Activated CD8-positive, alpha-beta memory T cell treated with anti-CD3 and anti-CD28 coated beads for 48 hours (primary cell): Measurements from ENCODE around the gene ZBTB7B.

Source experiments
- DNase-seq, 3 experiments: peaks; one replicate each; pipeline ENCODE4 v3.0.0-alpha.2; 2020; ENCODE audit warnings: low read depth in 2 of 3, low spot score in 2 of 3

Gene ZBTB7B

DNA sequence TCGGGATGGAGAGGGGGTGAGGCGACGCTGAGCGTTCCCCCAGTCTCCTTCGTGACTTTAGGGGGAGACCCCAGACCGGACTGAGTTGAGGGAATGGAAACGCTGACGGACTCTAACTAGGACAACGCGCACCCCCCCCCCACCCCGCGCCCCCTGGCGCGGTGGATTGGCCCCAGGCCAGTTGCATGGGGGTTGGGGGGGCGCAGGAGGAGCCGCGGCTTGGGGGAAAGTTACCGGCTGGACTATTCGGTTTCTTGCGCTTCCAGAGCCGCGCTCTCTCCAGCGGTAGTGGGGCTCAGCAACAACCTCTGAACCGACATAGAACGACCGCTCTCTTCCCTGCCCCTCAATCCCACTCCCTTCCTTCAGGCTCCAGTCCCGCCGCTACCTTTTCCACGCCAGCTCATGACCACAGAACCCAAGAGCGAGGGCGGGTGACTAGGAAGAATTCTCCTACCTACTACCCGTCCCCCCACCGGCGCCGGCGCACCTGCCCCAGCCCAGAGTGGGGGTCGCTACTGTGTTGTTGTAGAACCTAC, 694 bp downstream of the ZBTB7B start:
- DNase-seq = no peak

DNA sequence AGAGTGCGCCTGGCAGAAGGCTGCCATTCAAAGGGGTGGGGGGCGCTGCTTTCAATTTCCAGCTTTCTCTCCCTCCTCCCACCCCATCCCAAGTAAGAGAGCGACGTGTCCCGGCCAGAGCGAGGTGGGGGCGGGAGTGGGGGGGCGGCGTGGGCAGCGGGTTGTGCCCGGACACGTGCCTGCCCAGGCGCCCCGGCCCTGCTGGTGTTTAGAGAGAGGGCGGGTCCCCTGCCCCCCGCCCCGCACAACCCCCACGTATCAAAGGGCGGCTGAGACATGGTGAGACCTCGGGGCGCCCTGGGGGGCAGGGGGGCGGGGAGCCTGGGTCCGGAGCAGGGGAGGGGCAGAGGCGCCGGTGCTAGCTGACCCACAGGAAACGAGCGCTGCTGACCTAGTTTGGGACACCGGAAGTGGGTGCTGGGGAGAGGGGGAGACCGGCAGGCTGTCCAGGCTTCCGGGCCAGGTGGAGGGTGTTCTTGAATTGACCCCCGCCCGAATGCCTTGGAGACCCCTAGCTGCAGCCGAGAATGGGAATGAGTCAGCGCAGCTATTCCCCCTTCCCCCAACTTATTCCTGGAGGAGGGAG, 1.3 kb downstream of the ZBTB7B start:
- DNase-seq = no peak

DNA sequence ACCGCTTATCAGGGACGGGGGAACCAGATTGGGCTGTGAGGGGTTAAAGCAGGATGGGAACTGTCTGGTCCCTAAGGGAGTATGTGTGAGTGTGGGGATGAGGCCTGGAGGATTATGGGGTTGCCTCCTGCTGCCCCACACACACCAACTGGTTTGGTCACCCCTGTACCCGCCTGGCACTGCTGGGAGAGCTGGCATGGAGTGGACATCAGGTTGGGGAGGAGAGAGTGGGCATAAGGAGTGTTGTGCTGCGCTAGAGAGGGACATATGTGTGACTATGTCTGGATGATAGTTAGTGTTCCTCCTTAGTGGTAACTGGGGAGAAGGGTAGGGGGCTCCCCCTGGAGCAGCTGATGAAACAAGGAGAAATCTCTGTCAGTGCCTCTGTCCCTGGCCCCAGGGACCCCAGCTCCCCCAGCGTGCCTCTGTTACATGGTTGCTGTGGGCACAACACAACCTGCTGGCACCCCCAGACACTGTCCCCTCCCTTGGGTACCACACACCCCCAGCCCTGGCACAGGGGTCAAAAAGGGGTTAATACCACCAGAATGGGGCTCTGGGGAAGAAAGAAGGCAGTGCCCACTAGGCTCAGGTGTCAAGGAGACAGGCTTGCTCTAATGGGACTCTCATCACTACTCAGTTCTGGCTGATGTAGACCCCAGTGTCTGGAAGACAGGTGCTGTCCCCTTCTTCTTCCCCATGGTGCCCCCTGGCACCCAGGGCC, 1.9 kb downstream of the ZBTB7B start:
- no peak for DNase-seq

DNA sequence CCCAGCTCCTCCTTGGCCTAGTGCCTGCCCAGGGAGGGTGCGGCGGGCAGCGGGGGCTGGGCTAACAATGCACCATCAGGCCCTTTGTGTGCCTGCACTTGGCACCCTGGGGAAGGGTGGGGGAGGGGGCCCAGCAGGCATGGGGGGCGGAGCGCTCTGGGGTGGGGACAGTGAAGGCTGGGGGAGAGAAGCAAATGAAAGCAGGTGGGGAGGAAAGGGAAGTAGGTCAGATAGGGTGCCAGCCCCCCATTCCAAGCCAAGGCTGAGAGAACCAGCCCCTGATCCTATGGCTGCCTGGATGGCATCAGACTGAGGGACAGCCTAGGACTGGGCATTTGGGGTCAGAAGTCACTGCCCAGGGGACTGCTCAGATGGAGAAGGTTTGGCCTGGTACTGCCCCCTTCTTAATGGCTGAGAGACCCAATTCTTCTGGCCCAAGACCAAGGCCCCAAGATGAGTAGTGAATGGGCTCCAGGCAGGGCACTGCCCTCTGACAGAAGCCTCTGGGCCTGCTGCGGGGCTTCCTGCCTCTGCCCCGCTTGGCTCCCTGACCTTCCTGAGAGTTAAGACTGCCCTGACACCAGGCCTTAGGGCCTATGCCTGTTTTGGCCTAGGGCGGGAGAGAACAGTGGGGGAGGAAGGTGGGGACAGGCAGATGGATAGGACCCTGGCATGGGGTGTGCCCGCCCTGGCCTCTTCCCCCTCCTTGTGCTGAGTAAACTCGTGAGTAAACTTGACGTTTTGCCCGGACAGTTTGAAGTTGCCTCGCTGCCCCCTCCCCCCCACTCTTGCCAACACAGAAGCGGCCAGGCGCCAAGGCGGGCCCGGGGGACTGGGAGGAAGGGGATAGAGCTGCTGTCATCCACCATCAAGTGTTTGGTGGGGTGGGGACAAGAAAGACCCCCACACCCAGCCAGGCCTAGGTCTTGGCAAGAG, 2.7 kb downstream of the ZBTB7B start:
- DNase-seq = no peak

DNA sequence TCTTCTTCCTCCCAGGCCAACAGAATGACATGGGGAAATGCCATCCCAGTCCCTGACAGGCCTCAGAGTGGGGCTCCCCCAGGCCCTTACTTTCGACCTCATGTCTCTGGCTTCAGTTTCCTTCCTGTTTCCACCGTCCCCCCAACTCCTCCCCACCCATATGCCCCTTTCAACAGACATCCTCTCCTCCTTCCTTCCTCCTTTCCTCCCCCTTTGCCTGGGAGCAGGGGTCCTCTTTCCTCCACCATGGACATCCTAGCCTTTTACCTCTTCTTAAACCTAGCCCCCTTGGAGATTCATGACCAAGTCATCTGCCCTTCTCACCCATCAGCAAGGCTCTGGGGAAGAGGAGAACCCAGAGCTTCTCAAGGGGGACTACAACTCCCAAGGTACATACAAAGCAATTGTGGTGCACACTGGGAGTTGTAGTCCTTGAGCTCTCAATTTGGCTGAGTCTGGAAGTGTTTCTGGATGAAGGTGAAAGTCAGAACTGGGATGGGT, 4.0 kb downstream of the ZBTB7B start:
- DNase-seq = peak in 1 of 3 experiments; percentile 30

DNA sequence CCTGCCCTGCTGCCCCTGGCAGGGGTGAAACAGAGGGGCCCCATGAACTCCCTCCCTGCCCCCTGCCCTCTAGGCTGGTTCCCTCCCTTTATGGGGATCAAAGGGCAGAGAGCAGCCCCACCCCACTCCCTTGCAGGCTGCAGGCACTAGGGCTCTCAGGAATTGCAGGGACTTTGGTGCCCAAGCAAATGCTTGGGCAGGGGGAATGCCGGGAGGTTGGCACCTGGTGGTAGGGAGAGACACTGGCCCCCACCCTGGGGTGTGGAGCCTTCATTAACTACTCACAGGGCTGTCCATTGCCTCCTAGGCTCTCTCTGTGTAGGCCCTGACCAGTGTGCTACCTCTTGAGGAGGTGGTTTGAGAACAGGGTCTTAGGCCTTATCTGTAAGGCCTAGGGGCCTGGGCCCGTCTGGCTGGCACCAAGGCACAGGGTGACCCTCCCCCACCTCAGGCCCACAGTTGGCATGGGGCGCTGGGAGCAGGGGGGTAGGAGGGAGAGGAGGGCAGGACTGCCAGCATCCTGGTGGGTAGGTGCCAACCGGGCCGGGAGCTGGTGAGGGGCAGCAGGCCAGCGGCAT, 4.7 kb downstream of the ZBTB7B start:
- no peak for DNase-seq

DNA sequence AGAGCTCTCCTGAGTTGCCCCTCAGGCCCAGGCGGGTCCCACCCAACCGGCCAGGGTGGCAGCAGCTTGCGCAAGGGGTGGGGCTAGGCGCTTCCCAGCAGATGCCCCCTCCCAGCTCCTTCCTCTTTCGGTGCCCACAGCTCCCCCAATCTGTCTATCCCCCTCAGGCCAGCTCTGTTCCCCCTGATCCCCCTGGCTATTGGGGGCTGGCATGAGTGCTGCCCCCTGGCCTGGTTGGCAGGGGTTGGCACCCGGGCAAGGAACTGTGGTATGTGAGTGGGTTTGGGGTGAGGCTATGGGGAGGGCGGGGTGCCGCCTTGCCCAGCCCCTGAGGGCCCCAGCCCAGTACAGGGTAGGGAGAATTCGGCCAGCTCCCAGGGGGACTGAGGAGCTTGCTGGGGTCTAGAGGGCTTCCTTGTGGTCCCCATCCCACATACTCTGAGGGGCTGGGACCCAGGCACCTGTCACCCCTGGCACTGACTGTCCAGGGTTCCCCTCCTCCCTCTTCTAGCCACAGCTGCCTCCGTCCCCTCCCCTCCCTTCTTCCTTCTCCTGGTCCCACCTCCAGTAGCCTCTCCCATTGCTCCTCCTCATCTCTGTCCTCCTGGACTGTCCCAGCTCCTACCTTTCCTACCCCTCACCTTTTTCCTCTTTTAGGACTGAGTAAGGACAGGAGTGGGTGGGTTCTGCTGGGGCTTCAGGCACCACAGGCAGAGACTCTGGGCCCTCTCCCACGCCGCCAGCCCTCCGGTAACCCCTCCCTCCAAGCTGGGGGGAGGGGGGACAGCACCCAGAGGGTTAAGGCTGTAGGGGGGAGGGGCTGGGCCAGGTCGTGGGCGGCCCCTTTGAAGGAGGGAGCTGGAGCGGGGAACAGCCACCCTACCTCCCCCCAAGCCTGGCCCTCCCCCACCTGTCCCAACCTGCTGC, 5.7 kb downstream of the ZBTB7B start:
- no peak for DNase-seq

DNA sequence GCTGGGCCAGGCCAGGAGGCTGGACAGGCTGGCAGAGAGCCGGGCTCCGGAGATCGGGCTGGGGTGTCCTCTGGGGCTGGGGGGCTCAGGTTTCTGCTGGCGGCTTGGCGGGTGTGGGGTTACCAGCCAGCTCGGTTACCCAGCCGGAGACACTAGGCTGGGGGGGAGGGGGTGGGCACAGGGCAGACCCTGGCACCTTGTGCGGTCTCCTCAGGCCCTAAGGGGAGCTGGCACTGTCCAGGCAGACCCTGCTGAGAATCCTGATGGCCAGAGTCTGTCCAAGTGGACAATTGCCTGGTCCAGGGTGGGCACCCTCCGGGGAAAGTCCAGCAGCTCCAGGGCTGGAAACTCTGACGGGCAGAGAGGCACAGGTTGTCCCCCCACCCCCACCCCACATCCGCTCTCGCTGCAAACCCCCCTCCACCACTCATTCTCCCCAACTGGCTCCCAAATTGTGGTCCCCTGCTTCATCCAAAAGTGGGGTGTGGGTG, 6.7 kb downstream of the ZBTB7B start:
- DNase-seq = no peak

DNA sequence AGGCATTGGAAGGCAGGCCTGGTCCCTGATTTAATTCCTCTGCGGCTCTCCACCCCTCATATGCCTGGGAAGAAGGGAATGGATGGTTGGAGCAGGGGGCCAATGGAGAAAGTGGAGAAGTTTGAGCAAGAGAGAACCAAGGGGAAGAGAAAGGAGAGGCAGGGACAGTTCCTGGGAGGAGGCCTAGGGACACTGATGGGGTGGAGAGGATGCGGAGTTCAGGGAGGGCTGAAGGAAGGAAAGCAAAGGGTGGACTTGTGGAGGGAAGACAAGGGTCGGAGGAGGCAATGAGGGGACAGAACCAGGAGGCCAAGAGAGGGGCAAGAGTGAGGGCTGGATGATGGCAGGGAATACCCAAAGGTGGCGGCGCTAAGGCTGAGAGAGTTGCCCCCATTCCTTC, 7.1 kb downstream of the ZBTB7B start:
- no peak for DNase-seq

DNA sequence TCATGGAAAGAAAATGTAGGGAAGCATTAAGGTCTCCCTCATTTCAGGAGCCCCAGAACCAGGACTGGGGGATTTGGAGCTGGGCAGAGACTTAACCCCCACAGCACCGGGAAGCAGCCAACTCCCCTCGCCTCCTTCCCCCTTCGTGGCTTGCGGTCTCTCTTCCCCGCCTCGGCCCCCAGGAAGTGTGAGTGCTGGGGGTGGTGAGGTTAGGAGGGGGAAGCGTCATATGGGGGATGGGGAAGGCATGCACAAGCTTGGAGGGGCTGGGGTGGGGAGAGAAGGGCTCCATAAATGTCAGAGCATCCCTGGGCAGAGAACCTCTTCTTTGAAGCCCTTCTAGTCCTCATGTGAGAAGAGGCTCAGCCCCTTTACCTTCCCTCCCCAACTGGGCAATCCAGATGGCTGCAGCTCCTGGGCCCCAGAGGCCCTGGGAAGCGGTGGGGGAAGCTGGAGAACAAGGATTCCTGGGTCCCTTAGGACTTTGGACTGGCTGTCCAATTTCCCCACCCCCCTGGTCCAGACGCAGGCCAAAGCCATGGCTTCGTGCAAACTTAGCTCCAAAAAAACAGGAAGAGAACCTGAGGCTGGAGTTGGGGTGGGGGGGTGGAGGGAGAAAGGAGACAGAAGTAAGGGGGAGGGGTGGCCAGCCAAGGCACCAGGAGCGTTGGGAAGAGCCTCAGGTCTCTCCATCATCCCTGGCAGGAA, 7.8 kb downstream of the ZBTB7B start:
- no peak for DNase-seq

DNA sequence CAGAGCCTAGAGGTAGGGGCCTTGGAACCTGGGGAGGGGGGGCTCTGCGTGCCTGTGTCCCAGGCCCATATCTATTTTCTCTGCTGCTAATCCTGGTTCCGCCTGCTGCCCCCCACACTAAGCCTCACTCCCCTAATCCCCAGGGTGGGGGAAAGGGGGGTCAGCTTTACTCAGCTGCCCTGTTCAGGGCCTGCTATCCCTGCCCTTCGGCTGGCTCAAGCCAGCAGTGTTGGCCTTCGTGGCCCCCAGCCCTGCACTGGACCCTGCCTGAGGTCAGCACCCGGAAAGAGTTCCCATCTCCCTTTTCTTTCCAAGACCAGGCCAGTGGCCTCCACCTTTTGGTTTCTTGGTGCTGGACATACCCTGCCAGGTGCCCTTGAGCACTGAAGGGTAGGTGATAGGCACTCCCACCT, 8.4 kb downstream of the ZBTB7B start:
- DNase-seq = no peak

DNA sequence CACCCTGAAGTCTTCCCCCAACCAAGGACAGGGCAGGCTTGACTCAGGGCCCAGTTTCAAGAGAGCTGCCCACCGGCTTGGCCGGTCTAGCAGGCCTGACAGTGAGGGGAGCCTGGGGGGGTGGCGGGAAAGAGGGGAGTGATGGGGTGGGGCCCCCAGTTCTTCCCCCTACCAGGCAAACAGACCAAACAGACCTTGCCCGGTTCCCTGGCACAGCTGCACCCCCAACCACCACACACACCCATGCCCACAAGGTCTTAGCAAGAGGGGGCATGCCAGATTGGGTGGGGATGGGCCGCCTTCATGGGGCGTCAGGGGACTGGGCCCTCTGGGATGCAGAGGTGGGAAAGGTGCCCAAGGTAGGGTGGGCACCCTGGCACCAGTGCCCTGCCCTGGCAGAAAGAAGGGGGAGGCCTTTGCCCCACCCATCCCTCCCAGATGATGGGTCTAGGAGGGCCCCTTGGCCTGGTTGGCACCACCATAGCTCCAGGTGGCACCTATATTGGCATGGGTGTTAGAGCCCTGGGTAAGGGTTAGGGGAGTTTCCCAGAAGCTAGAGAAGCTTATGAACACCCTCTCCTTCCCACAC, 8.9 kb downstream of the ZBTB7B start:
- no peak for DNase-seq

DNA sequence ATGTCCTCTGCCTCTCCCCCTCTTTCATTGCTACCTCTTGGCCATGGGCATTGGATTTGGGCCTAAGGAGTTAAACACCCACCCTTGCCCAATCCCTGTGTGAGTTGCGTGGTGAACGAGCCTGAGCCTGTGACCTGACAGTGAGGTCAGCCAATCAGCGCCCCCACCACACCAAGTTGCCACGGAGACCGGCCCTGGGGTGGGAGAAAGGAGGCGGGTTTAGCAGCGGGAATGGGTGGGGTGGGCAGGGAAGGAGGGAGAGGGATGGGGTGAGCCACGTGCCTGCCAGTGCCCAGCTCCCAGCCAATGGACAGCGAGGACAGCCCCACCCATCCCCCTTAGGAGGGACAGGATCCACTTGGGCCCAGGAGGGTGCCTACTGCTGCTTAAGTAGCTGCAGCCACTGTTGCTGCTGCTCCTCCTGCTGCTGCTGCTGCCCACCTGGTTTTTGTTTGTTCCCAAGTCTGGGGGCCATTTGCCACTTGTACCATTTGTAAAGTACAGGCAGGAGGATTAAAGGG, 9.5 kb downstream of the ZBTB7B start:
- no peak for DNase-seq

DNA sequence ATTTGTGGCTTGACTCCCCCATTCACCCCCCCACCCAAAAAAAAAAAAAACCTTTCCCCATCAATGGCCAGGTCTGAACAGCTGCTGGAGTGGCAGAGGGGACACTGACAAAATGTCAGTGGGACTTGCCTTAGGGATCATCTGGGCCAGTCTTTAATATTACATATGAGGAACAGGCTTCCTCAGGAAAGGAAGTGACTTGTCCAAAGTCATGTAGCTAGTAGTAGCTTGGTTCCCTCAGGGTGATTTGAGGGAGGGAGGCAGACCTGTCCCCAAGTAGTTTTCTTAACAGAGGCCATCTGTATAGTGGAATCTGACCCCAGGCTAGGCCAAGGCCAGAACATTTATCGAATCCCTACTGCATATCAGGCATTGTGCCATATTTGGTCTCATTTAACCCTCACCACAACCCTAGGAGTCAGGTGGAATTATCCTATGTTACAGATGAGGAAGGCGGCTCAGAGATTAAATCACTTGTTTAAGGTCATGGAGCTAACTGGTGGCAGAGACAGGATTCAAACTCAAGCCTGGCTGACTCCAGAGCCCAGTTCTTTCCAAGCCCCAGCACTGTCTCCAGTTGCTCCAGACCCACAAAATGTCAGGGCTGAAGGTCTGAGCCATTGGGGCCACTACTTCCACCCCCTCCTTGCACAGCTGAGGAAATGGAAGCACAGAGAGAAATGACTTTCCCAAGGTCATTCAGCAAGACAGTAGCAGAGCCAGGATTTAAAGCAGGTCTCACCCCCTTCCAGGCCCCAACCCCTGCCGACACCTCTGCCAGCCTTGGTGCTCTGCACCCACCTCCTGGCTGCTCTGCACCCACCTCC, 10.4 kb downstream of the ZBTB7B start:
- DNase-seq = no peak

DNA sequence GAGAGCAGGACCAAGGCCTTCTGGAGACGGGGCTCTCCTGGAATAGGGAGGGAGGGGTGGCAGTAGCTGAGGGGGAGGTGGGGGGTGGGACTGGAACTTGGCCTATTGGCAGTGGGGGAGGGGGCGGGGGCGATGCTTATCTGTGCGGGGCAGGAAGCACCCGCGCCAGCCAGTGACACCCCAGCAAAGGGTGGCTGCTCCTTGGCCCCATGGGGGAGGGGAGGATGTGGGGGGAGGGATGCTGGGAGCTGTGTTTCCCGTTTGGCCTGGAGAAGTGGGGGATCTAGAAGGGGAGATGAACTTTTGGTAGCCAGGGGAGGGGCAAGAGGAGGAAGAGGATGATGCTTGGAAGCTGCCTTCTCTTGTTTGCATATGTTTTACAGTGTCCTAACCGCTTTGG, 11.0 kb downstream of the ZBTB7B start:
- DNase-seq = no peak

DNA sequence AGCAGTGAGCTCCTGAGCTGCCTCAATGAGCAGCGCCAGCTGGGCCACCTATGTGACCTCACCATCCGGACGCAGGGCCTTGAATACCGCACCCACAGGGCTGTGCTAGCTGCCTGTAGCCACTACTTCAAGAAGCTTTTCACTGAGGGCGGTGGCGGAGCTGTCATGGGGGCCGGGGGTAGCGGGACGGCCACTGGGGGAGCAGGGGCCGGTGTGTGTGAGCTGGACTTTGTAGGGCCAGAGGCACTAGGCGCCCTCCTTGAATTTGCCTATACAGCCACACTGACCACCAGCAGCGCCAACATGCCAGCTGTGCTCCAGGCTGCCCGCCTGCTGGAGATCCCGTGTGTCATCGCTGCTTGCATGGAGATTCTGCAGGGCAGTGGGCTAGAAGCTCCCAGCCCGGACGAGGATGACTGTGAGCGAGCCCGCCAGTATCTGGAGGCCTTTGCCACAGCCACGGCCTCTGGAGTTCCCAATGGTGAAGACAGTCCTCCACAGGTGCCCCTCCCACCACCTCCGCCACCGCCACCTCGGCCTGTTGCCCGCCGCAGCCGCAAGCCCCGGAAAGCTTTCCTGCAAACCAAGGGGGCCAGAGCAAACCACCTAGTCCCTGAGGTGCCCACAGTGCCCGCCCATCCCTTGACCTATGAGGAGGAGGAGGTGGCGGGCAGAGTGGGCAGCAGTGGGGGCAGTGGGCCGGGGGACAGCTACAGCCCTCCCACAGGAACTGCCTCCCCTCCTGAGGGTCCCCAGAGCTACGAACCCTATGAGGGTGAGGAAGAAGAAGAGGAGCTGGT, 12.3 kb downstream of the ZBTB7B start:
- no peak for DNase-seq
